GM10847 (cell line): Measurements from ENCODE around the gene SH3RF3.

Experiments used
- POLR2A ChIP-seq: IDR thresholded peaks from 2 replicates; pipeline ENCODE4 v1.6.1; 2011; ENCODE audit not compliant: insufficient read length; ENCODE audit errors: extremely low read depth

SH3RF3 gene

DNA sequence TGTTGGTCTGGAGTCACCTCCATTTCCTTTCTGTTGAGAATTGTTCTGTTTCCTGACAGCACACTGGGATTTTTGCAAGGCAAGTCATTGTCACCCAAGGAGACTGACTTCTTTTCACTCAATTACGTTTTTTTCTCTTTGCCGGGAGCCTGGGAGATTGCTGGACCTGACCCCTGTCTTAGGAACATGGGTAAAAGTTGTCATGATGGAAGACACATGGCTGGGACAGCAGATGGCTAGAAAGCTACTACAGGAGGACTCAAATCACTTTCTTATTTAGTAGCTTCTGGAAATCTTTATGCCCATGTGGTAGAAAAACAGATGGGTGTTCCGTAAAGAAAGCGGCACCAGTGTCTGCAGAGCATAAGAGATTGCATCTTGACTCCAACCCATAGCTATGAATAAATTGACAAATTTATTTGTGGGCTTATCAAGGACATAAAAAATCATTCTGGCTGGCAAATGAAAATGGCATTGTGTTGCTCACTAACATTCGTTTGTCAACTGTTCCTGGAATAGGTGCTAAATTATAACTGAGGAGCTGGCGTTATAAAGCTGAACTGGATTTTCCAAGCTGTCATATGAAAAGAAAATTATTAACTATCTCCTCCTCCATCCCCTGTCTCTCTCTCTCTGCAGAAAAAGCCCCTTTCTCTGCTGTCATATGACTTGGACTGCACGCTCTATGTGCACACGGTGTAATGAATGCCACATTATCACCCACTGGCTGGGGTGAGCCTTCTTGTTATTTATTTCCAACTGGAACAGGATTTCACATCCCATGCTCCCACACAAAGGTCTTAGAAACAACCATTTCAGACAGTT is 159.8 kb downstream of the SH3RF3 start:
- no peak for TF ChIP-seq POLR2A

DNA sequence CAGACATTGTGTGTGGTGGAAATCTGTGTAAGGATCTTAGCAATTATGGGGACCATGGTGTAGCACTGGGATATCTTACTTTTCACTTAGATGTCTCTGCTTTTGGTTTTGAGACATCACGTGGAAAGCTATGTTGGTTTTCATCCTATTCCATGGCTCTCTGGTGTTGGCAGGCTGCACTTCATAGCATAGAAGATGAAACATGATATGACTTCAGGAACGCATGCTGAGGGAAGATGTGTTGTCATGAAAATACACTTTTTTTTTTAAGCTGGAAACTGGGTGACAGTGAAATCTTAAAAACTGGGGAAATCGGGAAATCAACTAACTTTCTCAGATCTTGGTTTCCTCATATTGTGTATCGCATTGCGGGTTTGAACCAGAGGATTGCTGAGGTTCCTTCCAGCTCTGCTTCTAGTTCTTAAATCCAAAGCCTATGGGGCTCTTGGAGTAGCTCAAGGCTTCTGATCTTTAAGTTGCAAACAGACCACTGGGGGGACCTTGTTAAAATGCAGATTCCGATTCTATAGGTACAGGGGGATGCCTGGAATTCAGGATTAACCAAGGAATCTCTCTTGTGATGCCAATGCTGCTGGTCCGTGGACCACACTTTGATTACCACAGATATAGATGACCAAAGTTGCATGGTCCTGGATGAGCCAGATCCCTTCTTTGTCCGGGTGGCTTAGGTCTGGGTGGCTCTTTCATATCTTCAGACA is 160.7 kb downstream of the SH3RF3 start:
- TF ChIP-seq POLR2A, result no peak

DNA sequence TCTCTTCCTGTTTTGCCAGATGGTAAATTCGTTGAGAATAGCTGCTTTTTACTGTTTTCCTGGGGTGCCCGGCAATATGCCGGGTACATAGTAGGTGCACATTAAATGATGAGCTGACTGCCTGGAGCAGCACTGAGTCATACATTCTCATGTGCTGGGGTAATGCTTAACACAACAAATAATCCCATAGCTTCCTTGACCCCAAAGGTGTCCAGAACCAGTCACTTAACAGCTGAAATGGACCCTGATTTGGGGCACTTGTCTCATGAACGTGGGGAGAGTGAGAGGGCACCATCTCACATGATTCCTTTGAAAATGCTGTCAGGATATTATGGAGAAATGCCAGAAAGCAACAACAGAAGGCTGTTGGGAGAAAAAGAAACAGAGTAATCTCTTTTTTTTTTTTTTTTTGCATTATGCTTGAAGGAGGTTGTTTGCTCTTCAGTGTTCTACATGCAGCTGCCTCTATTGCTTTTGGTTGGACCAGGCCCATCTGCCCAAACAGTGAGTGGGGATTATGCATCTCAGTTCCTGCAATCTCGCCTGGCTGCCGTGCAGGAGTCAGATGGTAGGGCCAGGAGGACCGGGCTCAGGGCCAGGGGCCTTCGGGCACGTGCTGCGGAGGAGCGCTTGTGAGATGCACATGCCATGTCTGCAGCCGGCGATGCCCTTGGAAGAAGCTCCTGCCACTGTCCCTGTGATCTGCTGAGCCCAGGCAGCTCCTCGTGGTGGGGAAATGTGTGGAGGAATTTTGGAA is 162.1 kb downstream of the SH3RF3 start:
- TF ChIP-seq POLR2A, result no peak

DNA sequence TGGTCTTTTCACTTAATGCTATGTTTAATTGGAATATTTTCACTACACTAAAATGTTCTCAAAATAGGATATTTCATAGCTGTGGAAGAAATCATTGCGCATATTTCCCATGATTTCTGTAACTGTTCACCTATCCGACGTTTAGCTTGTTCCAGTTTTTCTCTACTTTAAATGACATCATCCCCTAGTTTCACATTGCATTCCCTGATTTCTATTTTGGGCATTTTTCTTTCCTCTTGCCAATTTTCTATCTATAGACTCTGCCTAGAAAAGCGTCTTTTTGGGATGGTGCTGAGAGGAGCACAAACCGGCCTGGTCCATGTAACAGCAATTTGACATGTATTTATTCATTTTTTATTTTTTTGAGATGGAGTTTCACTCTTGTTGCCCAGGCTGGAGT is 163.4 kb downstream of the SH3RF3 start:
- TF ChIP-seq POLR2A, result no peak

DNA sequence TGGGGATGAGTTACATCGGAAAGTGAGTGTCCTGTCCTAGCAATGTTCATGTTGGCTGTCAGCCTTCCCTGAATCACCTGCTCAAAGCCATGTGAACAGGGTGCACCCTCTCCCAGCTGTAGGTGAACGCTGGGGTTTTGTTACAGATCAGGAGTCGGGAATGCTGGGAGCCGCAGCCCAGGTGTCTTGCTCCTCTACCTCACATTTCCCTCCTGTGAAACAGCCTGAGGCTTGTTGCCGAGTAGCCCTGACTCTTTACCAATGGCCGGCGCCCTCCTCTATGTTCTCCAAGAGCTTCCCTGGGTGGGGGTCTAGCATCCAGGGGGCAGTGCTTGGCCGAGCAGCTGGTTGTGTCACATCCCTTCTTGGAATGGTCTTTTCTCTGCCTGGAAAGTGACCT is 164.7 kb downstream of the SH3RF3 start:
- no peak for TF ChIP-seq POLR2A

DNA sequence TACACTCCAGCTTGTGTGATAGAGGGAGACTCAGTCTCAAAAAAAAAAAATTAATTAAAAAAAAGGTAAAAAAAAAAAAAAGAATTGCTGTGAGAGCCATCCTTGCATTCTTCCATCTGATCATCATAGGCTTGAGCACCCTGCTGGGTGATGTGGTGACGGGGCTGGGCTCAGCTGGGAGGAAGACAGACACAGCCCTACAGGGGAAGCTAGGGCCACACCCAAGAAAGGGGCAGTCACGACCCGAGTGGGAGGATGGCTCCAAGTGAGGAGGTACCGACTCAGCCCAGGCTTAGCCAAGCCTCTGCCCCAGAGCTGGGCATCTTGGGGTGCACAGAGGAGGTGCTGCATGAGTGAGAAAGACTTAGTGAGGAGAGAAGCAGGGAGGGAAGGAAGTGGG is 165.5 kb downstream of the SH3RF3 start:
- TF ChIP-seq POLR2A, result no peak

DNA sequence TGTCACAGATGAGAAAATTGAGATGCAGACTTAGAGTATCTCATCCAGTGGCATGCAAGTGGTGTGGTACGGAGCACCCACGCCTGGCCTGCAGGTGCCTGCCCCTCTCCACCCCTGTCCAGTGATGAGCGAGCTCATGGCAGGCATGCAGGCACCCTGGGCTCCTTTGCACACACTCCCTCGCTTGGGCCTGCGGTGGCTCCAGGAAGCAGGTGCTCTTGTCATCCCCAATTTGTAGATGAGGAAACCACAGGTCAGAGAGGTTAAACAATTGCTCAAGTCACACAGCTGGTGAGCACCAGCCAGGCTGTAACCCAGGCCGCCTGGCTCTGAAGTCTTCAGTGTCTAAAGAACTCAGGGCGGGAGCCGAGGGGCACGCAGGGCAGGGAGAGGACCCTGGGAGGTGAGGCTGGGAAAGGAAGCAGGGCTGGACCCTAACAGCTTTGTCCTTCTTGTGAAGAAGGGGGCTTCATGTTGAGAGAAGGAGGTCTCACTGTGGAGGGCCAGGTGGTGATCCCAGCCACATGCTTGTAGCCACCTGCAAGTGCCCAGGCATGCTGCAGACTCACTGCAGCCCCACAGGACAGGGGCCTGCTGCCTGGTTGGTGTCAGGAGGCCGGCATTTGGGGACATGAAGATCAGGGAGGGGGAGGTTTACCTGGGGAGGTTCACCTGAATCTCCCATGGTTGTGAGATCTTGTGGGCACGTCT is 166.2 kb downstream of the SH3RF3 start:
- no peak for TF ChIP-seq POLR2A

DNA sequence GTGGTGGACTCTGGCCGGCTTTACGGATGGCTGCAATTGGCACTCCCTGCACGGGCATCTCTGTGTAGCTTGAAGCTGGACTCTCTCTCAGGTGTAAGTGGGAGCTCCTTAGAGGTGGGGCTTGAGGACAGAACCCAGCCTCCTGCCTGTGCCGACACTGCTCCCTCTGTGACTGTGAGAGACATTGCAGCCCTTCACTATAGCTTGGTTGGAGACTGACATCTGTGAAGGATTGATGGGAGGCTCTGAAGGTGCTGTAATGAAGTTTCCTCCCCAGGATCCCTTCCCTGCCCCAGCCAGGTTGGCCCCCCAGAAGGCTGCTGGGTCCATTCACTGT is 166.7 kb downstream of the SH3RF3 start:
- no peak for TF ChIP-seq POLR2A

DNA sequence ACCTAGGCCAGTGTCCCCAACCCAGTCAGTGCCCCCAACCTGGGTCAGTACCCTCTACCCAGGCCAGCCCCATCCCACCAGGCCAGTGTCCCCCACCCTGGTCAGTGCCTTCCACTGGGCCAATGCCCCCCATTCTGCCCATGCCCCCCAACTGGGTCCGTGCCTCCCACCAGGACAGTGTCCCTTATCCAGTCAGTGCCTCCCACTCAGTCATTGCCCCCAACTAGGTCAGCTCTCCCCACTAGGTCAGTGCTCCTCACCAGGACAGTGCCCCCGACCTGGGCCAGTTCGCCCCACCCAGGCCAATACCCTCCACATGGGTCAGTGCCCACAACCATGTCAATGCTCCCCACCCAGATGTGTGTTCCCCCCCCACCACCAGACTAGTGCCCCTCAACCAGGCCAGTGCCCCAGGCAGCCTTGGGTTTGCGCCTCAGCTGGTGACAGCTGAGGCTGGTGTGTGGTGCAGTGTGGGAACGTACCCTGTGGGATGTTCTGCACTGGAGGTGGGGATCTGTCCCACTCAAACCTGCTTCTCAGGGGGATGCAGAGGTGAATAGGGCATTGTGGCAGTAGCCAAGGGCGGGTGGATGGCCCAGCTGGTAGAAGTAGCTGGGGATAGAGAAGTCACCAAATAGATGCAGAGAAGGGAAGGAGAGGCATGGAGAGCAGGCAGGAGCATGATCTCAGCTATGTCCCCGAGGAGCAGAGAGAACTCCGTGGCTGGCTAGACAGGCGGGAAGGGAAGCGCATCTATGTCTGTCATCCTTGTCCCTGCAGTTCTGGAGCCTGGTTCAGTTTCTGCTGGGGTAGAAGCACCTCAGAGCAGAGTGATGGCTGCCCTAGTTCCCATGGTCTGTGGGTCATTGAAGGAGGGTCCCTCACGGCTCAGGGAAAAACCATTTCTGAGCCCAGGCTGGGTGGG is 168.8 kb downstream of the SH3RF3 start:
- TF ChIP-seq POLR2A, result no peak

DNA sequence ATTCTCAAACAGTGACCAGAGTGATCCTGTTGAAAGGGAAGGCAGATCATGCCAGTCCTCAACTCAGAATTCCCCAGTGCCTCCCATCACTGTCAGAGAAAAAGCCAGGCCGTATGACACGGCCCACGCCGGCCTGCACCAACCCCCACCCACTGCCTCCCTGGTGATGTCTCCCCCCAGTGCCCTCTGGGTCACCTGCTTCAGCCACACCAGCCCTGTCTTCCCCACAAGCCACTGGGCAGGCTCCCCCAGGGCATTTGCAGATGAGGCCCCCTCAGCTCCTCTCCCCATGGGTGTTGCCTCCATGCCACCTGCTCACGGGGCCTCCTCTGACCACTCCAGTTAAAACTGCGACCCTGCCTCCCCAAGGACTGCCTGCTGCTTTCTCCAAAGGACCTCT is 169.8 kb downstream of the SH3RF3 start:
- no peak for TF ChIP-seq POLR2A

DNA sequence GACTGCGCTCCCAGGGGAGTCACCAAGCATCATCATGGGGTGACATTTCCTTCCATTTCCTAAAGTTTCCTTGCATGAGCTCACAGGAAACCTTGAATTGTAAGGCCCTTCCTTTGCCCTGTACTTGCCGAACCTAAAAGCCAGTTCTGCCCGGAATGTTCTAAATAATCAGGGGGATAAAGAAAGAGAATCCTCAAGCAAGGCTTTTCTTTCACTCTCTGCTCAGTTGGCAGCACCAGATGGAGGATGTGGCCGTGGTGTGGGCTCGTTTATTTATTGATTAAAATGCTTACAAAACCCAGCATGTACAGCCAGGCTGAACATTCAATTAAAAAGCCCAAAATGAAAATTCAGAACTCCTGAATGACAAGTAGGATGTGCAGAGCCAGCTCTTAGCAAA is 170.5 kb downstream of the SH3RF3 start:
- no peak for TF ChIP-seq POLR2A

DNA sequence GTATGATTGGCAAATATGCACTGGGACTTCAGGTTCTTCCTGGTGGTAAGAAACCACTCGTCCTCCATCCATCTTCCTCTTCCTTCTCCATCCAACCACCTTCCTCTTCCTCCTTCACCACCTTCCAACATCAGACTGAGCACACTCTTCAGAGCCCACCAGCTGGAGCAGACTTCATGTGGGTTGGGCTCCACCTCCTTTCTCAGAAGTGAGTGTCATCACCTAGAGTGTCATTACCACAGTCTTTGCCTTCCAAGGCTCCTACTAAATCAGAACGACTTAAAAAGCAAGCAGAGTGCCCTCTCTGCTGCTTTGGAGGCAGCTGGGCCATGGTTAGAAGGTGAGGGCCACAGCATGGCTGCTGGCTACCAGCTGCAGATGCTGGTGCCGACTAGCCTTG is 171.6 kb downstream of the SH3RF3 start:
- TF ChIP-seq POLR2A, result no peak

DNA sequence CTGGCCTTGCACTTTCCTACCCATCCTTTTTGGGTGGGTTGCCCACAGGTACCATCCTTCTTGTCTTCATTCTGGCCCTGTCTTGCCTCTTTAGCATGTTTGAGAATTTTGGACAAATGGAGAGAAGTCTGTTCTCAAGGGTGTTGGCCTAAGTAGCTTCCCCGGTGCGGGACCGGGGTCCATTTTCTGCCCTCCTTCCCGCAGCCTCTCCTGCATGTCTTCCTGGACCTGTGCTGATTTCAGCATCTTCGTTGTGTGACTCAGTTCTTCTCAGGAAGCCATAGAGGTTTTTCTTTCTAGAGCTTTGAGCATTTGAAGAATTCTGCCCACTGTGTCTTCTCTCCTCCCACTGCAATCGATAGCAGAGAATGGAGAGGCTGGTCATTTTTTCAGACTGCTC is 172.7 kb downstream of the SH3RF3 start:
- TF ChIP-seq POLR2A, result no peak

DNA sequence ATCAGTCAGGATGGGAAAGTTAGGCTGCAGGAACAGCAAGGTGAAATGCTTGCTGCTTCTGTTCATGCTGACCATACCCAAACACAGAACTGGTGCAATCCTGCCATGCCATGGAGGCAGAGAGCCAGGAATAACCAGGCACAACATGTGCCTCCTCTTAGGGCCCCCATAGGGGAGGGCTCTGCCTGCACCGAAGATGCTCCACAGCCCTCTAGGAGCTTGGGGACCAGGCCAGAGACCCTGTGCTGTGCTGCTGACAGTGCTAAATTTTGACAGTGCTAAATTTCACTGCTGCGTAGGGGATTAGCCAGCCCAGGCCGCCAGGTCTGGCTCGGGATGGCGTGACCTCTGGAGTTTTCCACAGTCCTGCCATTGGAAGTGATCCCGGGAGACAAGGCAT is 173.3 kb downstream of the SH3RF3 start:
- TF ChIP-seq POLR2A, result no peak
